Myocyte (in vitro differentiated cells): Measurements from ENCODE around the gene CLK4. TPM values are rescaled to one million over a fixed set of nuclear protein-coding genes. Genes with fewer than 3 reads are reported as not detected.

Experiments
- DNase-seq: peaks from one replicate; pipeline ENCODE4 v3.0.0-alpha.2; 2012; ENCODE audit warnings: low read depth
- total RNA-seq: library from RNA; depleted of rRNA; stranded (reverse); fragments of >200 nt; gene quantifications from 2 replicates; pipeline ENCODE4 v1.2.3, GENCODE V29; 2014

CLK4 gene
- total RNA-seq, 1 donor from 2014 or later = 23.8 TPM

DNA sequence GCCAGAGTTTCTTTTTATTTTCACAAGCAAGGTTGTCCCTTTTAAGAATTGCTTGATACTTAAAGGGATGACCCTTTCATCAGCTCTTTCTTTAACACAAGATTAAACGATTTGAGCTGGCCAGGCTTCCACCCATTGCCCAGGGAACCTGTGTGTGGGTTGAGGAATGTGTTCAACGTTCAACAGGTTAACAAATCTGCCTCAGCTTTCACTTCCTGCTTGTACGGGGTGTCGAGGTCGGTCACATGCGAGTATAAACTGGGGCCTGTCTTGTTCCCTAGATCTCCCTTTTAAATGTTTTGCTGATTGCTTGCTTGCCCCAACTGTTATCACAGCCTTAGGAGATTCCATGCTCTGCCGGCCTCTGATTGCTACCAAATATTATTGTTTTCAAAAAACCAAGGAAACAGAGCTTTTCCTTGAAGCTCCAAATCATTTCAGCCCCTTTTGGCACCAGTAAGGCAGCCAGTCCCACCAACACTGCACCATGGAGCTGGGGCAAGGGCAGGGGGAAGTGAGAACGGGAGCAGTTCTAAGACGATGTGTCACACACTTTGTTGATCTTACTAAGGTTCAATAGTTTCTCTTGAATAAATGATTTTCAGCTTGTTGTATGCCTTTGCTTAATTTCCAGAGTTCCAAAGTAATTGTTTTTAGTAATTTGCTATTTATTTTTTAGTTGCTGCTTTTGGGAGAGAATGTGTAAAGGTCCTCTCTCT is 10.7 kb upstream of the CLK4 start:
- DNase-seq = no peak

DNA sequence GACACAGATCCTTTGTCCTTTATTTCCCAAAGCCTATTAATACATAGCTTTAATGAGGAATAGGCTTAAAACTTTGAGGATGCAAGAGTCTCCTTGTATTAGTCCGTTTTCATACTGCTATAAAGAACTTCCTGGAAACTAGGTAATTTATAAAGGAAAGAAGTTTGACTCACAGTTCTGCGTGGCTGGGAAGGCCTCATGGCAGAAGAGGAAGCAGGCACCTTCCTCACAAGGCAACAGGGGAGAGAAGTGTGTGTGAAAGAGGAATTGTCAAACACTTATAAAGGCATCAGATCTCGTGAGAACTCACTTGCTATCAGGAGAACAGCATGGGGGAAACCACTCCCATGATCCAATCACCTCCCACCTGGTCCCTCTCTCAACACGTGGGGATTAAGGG is 5.4 kb upstream of the CLK4 start:
- DNase-seq = no peak

DNA sequence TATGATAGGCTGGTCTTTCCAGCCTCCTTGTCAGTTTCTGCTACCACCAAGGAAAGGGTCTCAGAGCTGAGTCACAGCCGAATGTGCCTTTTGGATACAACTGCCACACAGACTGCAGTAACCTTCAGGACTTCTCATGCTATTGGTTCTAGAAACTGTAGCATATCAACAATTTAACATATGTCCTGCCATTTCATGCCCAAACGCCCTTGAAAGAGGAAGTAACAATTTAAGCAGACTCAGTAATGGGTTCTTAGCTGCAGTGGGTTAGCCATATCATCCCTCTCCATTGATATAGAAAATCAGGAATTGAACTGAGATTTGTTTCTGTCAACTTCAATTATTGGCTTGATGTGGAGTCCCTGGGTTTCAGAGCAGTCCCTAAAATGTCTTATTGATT is 4.1 kb upstream of the CLK4 start:
- DNase-seq = no peak

DNA sequence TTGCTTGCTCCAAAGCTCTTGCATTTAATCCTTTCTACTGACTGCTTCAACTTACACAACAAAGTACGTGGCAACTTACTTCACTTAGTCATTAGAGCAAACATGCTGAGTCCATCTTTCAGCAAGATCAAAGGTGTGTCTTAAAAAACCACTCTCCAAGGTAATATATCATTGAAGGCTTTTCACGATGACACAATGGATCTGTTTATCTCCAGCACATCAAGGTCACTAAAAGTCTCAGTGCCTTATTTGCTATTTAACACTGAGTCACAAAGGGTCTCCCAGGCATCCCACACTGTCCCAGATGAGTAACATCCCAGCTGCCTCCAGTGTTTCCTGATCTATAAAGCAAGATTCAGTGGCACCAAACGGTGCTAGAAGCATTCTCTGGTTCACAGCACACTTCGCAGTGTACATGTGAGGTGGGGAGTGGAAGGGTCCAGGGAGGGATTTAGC is 3.7 kb upstream of the CLK4 start:
- DNase-seq = no peak

DNA sequence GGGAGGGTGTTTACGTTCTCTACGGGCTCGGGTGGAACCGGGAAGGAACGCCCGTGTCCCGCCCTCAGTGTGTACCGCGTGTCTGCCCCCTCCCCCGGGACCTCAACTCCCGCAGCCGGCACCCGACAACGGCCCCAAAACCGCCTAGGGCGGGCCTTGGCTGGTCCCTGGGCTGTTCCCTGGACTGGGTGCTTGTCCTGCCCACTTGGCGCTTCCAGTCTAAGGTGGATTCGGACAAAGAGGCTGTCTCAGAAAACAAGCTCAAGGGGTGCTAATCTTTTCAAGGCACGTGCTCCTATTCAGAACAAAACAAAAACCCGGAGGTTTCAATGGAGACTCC is 379 bp upstream of the CLK4 start:
- DNase-seq = no peak

- peak; percentile 14 for DNase-seq
Observed at GRCh38 chr5:178625679-178626483, 969 bp downstream of the CLK4 start.

- peak; percentile 6 for DNase-seq
Observed at GRCh38 chr5:178624631-178625546, 2.0 kb downstream of the CLK4 start.

DNA sequence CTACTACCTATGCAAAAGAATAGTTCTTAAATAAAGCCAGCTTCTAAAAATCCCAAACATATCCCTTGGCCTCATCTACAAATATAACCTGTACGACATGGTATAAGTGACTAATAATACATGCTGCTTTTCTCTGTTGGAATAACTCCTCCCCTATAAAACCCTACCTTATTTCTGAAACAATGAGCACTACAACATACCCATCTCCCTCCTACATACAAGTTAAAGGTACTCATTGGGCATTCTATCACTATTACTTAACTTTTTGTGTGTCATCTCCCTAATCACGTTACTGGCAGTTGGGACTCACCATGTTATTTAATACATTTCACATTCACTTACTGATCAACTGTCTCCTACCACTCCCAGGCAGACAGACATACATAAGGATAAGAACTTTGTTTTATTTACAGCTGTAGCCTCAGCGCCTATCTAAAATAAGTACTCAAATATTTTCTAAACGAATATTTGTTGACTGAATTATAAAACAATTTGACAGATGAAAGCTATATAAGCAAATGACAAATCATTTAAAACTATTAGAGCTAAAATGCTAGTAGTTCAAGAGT is 4.1 kb downstream of the CLK4 start:
- DNase-seq = no peak

DNA sequence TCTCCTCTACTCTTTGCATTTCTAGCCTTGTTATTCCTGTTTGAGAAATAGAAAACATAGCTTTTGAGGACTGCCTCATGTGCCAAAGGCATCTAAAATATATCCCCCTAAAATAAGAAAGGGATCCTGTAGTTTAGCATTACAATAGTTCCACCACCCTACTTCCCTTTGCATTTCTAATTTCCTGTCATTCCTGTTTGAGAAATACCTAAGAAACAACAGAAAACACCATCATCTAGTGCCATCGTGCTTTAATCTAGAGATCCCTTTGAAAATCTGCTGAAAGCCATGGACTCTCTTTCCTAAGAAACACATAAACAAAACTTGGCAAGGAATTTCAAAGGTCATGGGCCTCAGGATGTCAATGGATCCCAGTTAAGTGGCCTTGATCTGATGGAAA is 7.5 kb downstream of the CLK4 start:
- no peak for DNase-seq

DNA sequence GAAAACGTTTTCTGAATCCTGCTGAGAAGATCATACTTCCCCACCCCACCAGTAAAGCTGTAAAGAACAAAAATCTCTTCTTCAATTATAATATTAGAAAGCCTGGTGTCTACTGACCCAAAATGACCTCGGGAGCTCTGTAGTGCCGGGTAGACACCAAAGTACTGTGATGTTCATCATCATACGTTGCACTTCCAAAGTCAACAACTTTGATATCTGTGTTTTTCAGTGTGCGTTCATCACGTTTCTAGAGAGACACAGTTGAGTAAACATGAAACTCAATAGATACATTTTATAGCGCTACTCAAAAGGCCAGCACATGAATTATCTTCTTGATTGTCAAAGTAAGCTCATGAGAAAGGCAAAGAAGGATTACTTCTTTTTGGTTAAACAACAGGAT is 14.6 kb downstream of the CLK4 start:
- no peak for DNase-seq

DNA sequence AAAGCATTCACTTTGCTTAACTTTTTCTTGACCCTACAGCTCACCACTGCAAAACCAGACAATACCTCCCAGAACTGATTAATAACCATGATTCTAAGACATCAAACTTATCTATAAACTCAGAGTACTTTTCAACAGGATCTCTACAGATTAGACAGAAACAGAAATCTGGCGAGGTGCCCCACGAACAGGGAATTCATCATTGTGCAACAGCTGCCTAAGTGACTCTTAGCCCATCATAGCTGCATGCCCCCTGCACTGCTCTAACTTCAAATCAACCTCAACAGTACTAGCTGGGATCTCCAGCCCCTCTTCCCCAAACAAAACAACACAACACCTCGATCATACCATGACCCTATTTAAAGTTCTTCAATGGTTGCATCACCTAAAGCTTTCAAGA is 20.6 kb downstream of the CLK4 start:
- peak; percentile 8 for DNase-seq

- DNase-seq = no peak
Observed at GRCh38 chr5:178605788-178606187, 21.1 kb downstream of the CLK4 start.

- DNase-seq = peak; percentile 28
Observed at GRCh38 chr5:178602752-178603151, 24.1 kb downstream of the CLK4 start.

- no peak for DNase-seq
Observed at GRCh38 chr5:178595750-178596149, 31.1 kb downstream of the CLK4 start.

DNA sequence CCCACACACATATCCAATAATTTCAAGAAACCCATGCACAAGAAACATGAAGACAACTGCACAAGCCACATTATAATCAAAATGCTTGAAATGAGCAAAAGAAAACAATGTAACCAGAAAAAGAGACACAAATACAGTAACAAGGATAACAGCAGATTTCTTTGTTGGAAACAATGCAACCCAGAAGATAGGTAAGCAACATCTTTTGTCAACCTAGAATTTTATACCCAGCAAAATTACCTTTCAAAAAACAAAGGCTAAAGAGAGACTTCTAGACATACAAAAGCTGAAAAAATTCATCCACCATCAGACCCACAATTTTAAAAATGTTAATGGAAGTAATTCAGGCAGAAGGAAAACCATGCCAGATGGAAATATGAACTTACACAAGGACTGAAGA is 31.7 kb downstream of the CLK4 start:
- no peak for DNase-seq

DNA sequence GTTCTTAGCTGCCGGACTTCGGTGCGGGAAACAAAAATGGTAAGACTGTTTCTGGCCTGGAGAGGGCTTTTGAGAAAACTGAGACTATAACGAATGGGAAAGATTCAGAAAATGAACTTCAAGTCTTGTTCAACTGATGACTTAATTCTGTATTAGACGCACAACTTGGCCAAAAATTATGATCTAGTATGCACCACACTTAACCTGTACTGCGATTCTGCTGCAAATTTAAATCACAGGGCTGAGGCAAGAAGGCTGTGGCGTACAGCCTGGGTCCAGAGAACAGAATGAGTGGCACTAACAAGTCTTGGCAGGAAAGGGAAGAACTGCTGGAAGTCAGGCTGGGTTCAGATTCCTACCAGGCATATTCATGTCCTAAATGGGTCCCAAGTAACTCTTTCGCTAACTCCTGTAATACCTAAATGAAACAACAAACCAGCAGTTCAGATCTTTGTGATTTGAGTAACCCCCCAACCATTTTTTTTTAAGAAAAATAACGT is 35.9 kb downstream of the CLK4 start:
- no peak for DNase-seq

- peak; percentile 31 for DNase-seq
Observed at GRCh38 chr5:178590141-178590923, 36.5 kb downstream of the CLK4 start, which contains the start of gene COL23A1. TSS of gene COL23A1 (minus strand) at chr5:178590393.

DNA sequence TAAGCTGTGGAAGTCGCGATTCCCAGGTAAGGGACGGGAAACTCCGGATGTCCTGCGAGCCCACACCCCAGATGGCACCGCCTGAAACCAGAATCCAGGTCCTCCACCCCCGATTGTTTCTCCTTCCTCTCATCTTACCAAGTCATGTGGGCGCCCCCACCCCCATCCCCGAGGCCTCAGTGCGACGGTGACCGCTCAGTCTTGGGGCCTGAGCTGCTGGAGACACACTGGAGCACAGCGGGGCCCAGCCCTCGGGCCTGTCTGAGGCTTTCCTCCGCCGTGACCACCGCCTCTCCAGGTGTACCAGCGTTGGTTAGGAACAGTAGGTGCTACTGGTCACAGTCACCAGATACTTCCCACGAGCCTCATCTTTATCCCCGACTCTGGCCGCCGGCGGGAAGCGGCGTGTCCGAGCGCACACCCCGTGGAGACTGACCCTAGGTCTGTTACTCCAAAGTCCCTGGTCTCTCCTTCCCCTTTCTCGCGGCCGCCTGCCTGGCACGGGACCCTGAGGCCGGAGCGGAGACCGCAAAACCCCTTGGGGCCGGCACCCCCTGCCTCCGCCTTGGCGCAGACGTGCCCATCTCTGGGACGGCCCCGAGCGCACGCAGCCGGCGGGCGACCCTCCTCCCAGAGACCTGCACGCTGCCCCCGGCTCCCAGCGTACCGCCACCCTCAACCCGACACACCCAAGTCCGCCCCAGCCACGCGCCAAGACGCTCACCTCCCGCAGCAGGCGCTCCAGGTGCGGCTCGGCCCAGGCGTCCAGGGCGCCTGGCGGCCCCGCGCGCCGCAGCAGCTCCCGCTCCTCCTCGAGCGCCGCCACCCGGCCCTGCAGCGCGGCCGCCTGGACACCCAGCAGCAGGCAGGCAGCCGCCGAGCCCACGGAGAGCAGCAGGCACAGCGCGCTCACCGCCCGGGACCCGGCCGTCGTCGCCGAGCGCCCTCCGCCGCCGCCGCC is 37.4 kb downstream of the CLK4 start:
- DNase-seq = no peak

- no peak for DNase-seq
Observed at GRCh38 chr5:178588769-178589168, 38.1 kb downstream of the CLK4 start.
